T1000 (cell line): ENCODE data around the gene CYP1A2.

Experiments used
- DNase-seq: peaks from one replicate; lab custom pipeline; 2025; ENCODE audit warnings: mixed read lengths; lab: John Stamatoyannopoulos, UW

Gene CYP1A2

DNA sequence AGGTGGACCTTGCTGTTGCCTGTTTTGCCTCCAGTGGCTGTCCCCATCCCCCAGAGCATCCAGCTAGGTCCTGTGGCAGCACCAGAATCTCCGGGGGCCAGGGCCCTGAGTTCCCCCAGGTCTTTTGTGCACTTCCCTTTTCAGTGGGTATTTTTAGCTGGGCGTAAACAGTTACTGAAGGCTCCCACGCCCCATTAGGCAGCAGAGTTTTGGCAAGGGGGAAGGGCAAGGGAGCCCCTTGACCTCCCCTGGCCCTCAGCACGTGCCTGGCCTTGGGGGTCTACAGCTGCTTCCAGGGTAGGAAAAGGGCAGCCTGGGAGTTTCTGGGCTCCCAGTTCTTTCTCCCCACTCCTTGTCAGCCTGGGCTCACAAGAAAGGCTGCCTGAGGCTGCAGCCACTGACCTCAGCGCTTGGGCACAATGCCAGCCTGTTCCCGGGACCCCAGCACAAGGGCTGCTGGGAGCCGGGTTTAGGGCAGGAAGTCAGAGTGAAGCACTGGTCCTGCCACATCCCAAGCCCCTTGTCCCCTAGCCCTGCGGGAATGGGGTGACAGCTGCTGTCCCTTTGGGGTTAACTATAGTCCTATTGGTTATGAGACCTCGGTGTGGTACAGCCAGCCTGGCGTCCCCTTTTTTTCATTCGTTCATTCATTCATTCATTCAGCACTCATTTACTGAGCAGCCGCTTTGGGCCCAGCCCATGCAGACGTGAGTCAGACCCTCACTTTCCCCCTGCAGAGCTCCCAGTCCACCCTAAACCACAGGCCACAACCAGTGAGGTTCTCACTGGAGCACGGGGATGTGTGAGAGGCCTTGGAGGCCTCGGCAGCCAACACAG, 41.7 kb downstream of the CYP1A2 start:
- DNase-seq = peak; percentile 79

DNA sequence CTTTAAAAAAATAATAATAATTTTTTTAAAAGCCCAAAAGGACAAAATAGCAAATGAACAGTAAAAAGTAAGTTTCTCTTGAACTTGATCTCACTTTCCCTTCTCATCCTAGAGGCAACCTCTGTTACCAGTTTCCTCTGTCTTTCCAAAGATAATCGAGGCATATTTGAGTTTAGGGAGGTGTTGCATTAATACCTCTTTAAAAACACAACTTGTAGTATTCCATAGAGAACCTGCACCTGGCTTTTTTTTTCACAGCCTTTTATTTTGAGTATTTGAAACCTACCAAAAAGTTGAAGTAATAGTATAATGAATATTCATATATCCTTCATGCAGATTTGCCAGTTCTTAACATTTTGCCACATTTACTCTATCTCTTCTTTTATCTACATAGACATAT, 42.4 kb downstream of the CYP1A2 start:
- no peak for DNase-seq

DNA sequence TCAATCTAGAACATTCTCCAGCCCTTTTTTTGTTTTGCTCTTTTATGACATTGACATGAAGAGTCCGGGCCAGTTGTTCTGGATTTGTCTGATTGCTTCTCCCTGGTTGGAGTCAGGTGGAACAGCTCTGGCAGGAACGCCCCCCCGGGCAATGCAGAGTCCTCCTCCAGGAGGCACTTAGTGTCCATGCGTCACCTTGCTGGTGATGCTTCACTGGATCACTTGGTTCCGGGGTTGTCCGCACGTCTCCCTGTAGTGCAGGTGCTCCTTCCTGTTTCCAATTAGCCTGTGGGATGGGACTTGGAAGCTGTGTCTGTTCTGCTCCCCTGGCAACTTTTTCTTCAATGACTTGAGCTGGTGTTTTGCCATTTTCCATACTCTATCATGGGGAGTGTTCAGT, 43.0 kb downstream of the CYP1A2 start:
- DNase-seq = no peak

DNA sequence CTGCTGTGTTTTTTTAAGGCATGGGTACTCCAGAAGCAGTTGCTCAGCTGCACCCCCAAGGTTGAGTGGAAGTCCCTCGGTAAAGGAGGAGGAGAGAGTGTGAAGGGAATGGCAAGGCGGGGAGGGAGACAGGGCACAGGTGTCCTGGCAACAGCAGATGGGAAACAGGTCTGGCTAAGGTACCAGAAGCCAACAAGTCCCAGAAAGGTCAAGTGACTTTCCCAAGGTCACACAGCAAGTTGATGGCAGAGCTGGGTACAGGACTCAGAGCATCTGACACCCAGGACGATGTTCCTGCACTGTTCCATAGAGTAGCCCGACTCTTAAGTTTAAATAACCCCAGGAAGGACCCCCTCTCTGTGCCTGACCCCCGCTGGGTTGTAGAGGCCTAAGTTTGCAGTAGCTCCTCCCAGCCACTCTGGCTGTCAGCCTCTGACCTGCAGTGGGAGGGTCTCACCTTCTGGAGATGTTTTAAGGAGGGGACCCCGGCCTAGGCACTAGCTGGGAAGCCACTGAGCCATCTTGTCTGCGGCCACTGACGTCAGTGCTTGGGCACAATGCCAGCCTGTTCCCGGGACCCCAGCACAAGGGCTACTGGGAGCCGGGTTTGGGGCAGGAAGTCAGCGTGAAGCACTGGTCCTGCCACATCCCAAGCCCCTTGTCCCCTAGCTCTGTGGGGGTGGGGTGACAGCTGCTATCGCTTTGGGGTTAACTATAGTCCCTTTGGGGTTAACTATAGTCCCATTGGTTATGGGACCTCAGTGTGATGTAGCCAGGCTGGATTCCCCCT, 43.8 kb downstream of the CYP1A2 start:
- DNase-seq = no peak

DNA sequence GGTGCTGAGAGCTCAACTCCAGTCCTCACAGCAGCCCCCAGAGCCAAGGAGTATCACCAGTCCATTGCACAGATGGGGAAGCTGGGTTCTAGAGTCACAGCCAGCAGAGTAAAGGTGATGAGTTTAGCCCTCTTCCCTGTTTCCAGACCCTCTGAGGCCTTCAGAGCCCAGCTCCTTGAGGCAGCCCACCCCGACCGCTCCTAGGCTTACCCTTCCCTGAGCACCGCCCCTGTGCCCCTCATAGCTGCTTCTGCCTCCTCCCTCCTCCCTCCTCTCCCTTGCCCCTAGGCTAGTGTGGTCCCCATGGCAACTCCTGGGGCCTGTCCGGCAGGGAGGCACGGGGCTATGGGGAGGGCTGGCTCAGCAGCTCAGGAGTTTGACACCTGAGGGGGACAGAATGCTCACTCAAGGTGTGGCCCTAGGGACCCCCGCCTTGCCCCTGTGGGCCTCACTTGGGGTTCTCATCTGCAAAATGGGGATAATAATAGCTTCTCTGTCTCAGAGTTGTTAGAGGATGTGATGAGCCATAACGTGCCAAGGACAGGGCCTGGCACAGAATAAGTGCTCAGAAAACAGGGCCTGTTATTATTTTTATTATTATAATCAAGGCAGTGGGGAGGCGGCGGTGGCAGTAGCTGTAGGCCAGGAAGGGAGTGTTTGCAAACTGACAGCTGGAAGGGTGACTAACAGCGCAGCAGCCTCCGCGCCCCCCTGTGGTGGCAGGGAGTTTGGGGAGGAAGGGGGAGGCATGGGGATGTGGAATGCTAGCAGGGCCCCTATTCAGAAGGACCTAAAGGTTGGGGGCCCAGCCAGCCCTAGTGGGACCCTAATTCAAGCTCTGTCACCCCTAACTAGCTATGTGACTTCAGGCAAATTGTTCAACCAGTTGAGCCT, 44.7 kb downstream of the CYP1A2 start:
- DNase-seq = no peak

DNA sequence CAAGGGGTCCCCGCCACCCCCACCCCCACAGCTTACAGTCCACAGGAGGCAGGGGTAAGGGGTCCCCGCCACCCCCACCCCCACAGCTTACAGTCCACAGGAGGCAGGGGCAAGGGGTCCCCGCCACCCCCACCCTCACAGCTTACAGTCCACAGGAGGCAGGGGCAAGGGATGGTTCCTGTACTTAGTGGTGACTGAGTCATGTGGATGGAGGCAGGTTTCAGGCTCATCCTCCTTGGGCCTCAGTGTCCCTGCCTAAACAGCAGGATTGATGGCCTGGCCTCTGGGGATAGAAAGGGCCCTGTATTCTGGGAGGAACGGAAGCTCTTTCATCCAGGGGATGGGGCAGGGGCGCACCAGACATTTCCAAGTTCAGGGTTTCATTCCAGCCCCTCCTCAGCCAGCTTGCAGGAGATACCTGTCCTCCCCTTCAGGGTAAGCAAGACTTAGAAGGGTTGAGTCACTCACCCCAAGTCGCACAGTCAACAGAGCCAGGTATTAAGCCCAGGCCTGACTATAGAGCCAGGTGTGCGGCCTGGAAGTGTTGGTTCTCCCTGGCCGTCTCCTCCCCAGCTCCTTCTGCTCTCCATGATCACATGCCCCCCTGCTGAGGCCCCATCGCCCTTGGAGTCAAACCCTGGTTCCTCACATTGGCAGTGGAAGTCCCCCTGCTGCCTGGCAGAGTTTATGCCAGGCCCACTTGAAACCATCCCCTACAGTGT, 45.8 kb downstream of the CYP1A2 start:
- no peak for DNase-seq

DNA sequence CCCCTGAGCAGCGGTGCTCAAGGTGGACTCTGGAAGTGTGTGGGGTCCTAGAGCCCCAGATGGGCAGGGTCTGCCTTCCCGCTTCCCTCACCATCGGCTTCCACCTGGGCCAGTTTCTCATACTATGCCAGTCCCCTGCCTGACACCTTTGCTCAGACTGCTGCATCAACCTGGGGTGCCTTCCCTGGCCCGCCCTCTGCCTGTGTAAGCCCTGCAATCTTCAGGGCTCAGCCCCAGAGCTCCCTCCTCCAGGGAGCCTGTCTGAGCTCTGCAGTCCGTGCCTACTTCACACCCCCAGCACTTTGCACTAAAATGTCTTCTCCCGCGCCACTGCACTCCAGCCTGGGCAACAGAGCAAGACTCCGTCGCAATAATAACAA, 46.3 kb downstream of the CYP1A2 start:
- DNase-seq = no peak

DNA sequence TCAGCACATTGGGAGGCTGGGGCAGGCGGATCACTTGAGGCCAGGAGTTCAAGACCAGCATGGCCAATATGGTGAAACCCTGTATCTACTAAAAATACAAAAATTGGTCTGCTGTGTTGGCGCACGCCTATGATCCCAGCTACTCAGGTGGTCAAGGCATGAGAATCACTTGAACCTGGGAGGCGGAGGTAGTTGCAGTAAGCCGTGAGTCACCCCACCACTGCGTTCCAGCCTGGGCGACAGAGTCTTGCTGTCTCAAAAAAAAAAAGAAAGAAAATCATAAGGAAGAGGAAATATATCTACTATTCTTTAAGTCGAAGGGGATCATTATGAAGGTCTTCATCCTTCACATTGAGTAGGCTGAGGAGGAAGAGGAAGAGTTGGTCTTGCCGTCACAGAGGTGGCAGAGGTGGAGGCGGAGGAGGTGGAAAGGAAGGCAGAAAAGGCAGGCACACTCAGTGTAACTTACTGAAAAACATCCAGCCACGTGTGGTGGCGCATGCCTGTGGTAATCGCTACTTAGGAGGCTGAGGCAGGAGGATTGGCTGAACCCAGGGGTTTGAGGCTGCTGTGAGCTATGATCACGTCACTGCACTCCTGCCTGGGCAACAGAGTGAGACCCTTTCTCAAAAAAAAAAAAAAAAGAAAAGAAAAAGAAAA, 47.5 kb downstream of the CYP1A2 start:
- DNase-seq = no peak

DNA sequence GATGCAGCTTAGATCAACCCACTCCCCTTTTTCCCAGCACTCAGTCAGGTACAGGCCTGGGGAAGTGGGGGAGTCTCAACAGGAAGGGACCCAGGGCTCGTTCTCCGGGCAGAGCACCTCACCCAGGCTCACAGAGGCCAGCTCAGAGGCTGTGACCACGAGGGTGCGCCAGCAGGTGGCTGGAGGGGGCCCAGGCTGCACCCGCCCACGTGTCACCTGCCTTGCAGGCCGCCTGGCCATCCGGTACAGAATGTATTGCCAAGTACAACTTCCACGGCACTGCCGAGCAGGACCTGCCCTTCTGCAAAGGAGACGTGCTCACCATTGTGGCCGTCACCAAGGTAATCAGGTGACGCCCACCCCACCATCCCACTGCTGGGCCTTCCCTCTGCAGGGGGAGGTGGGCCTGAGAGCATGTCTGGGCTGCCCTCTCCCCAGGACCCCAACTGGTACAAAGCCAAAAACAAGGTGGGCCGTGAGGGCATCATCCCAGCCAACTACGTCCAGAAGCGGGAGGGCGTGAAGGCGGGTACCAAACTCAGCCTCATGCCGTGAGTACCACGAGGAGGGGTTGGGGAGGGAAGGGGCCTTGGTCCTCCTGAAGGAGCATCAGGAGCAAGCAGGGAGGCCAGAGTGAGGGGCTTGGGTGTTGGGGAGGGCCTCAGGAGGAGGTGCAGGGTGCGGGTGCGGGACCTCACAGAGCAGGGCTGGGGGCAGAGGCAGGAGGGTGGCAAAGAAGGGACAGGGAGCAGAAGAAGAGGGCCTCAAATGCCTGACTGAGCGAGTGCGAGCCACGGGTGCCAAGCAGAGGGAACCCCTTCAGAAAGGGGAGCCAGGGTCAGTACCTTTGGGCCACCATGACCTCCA, 50.0 kb downstream of the CYP1A2 start:
- no peak for DNase-seq

DNA sequence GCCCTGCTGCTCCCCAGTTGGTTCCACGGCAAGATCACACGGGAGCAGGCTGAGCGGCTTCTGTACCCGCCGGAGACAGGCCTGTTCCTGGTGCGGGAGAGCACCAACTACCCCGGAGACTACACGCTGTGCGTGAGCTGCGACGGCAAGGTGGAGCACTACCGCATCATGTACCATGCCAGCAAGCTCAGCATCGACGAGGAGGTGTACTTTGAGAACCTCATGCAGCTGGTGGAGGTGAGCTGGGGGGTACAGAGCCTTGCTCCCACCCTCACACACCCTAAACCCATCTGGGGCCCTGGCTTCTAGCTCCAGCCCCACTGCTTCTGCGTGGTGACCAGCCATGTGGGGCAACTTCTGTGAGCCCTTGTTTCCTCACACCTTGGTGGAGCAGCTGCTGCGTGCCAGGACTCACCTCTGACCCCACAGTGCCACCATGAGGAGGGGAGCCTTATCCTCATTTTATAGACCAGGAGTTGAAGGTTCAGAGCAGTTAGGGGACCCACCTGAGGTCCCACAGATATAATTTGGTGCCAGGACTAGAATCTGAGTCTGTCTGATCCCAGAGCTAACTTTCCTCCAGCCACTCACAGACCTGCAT, 50.7 kb downstream of the CYP1A2 start:
- DNase-seq = no peak

DNA sequence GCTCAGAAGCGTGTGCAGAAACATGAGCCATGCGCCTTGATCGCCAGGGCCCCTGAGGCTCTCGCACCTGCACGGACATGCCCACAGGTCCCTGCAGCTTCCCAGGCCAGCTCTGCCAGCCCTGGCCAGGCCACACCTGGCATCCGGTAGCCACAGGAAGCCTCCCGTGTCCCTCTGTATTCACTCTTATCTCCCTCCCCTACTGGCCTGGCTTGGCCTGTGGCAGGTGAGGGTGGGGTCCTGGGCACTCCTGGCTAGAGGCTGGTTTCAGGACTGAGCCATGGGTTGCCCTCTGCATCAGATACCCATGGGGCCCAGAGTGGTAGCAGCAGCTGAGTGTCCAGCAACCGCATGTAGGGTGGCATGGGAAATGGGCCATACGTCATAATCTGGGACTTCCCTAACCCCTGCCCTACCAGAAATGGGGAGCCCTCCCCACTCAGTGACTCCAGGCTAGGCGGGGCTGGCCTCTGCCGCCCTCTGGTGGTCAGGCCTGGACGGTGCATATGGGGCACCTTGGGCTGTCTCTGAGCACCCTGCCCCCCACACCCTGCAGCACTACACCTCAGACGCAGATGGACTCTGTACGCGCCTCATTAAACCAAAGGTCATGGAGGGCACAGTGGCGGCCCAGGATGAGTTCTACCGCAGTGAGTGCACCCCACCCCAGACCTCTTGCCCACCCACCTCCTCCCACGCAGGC, 51.4 kb downstream of the CYP1A2 start:
- peak; percentile 69 for DNase-seq

DNA sequence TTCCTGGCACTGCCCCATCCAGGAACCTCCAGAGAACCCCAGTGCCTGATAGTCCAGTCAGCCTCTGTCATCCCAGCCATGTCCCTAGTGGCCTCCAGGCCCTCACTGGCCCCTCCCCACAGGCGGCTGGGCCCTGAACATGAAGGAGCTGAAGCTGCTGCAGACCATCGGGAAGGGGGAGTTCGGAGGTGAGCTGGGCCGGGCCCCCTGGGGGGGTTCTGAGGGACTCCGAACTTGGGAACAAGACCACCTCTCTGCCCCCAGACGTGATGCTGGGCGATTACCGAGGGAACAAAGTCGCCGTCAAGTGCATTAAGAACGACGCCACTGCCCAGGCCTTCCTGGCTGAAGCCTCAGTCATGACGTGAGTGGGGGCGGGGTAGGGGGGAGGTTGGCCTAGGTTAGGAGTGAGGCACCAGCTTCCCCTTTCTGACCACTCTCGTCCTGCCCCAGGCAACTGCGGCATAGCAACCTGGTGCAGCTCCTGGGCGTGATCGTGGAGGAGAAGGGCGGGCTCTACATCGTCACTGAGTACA, 52.0 kb downstream of the CYP1A2 start:
- no peak for DNase-seq

DNA sequence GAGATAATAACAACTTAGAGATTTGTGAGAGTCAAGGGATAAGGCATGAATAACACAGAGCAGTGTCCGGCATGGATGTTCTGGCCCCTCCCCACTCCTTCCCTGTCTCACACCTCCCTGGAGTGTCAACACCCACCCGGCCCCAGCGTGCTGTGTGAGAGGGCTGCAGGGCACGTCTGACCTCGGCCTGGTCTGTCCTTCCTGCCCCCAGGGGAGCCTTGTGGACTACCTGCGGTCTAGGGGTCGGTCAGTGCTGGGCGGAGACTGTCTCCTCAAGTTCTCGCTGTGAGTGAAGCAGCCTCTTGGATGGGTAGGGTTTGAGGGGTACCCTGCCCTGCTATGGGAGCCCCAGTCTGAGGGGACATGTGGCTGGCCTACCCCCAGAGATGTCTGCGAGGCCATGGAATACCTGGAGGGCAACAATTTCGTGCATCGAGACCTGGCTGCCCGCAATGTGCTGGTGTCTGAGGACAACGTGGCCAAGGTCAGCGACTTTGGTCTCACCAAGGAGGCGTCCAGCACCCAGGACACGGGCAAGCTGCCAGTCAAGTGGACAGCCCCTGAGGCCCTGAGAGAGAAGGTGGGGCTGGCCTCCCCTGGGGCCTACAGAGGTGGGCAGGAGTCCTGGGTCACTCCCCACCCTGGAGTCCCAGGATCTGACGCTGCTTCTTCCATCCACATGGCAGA, 52.8 kb downstream of the CYP1A2 start:
- DNase-seq = no peak

DNA sequence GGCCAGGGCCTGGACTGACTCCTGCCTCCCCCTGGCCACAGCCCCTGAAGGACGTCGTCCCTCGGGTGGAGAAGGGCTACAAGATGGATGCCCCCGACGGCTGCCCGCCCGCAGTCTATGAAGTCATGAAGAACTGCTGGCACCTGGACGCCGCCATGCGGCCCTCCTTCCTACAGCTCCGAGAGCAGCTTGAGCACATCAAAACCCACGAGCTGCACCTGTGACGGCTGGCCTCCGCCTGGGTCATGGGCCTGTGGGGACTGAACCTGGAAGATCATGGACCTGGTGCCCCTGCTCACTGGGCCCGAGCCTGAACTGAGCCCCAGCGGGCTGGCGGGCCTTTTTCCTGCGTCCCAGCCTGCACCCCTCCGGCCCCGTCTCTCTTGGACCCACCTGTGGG, 53.6 kb downstream of the CYP1A2 start:
- DNase-seq = no peak

DNA sequence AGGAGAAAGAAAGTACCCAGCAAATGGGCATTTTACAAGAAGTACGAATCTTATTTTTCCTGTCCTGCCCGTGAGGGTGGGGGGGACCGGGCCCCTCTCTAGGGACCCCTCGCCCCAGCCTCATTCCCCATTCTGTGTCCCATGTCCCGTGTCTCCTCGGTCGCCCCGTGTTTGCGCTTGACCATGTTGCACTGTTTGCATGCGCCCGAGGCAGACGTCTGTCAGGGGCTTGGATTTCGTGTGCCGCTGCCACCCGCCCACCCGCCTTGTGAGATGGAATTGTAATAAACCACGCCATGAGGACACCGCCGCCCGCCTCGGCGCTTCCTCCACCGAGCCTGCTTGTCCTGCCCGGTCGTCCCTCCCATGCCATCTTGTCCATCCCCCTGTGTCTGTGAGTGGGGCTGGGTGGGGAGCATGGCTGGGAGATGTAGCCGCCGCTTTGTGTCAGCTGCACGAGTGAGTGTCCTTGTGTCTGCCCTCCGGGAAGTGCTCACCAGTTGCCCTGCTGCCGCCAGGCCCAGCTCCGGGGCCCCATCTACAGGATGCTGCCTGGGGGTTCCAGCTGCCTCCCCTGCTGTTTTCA, 54.3 kb downstream of the CYP1A2 start:
- no peak for DNase-seq

DNA sequence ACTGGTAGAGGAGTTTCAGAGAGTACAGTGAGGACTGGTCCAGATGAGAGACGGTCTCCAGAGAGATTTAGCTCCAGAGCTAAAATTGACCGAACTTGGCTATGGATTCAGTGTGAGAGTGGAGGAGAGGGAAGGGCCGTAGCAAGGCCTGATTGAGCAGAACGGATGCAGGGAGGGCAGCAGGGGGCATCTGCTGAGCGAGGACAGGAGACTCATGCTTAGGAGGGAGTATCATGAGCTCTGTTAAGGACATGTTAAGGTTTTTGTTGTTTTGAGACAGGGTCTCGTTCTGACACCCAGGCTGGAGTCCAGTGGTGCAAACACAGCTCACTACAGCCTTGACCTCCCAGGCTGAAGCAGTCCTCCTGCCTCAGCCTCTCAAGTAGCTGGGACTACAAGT, 56.3 kb downstream of the CYP1A2 start:
- no peak for DNase-seq
